H1 (cell line): ENCODE results near the gene KCNIP2. TPM values are rescaled to one million over a fixed set of nuclear protein-coding genes. Genes with fewer than 3 reads are reported as not detected.

Source experiments
- HDAC2 ChIP-seq, 2 experiments: fragments of 300-600 bp in 1 of 2; sonication (generic) in 1 of 2; IDR thresholded peaks; 2 replicates each; pipeline ENCODE4 v1.6.1; 2011 to 2012; ENCODE audit warnings: low read depth in 2 of 2, low read length in 2 of 2, mild to moderate bottlenecking in 2 of 2, moderate library complexity in 2 of 2, borderline replicate concordance in 1 of 2, inconsistent platforms in 1 of 2
- NANOG ChIP-seq: IDR thresholded peaks from 2 replicates; pipeline ENCODE4 v1.6.1; 2011; ENCODE audit warnings: low read length, low read depth, mild to moderate bottlenecking, inconsistent platforms; ENCODE audit not compliant: insufficient read depth, poor library complexity, severe bottlenecking
- RBBP5 ChIP-seq: IDR thresholded peaks from 2 replicates; pipeline ENCODE4 v1.7.1; 2012; ENCODE audit warnings: low read depth, mild to moderate bottlenecking, inconsistent platforms, low read length, moderate library complexity, borderline replicate concordance
- SAP30 ChIP-seq: fragments of 300-600 bp; sonication (generic); IDR thresholded peaks from 2 replicates; pipeline ENCODE4 v1.7.1; 2012; ENCODE audit warnings: low read length, moderate library complexity, mild to moderate bottlenecking, inconsistent platforms; ENCODE audit not compliant: insufficient read depth, insufficient replicate concordance
- polyA plus RNA-seq, 7 experiments: library from polyadenylated mRNA; depleted of rRNA in 3 of 7; stranded (reverse) in 5 of 7; unstranded in 2 of 7; fragments of >200 nt in 5 of 7; fragments of 200-250 nt in 2 of 7; gene quantifications; 1 replicate in 5 of 7; 2 replicates in 1 of 7; 4 replicates in 1 of 7; pipeline versions ENCODE4 v1.2.1 to v1.2.3, GENCODE V29; 2011 to 2013; ENCODE audit warnings: missing spikeins in 2 of 7, mixed read lengths in 2 of 7
- total RNA-seq: library from RNA; stranded (reverse); fragmentation: NEBNext Ultra II Directional; extraction: Animal tissue kit (Norgen Biotek cat#: 25700); gene quantifications from 2 replicates; pipeline ENCODE4 v1.2.1, GENCODE V29; 2021

Gene KCNIP2
- total and polyA plus RNA-seq, 2 of the 8 experiments (the other 6 are each of a cell fraction or from before 2014, with no cell fraction given), result 2.7 to 6.0 TPM

- TF ChIP-seq RBBP5 (no peak), HDAC2 (IDR thresholded peaks at IDR 0.05; ENCODE audit: borderline replicate concordance in 1 of 2, low read depth in 2 of 2, low read length in 2 of 2) (no peak), SAP30 (no peak), NANOG (no peak)
Observed at GRCh38 chr10:101834341-101834740, 9.3 kb downstream of the KCNIP2 start (continued).
